Lung (tissue), 16 donors: ENCODE data around the gene BSPH1. TPM values are rescaled to one million over a fixed set of nuclear protein-coding genes. Genes with fewer than 3 reads are reported as not detected.

Experiments used
- ATAC-seq: fragments of 200-7000 bp; cut with Tn5 transposase; one replicate; pipeline ENCODE4 v1.9.1; 2020; ENCODE audit warnings: moderate number of reproducible peaks; ENCODE audit not compliant: insufficient read depth, low FRiP score
- DNase-seq, 3 donors: peaks; one replicate each; pipeline ENCODE4 v3.0.0-alpha.2; 2013 to 2017
- H3K27ac ChIP-seq, 2 donors: one replicate each; pipeline ENCODE4 v1.5.1; 2013; ENCODE audit warnings: mild to moderate bottlenecking in 2 of 2, moderate library complexity in 2 of 2, control low read depth in 1 of 2, inconsistent platforms in 1 of 2, low read depth in 1 of 2, low read length in 1 of 2
- H3K27me3 ChIP-seq, 3 donors: one replicate each; pipeline ENCODE4 v1.5.1; 2013; ENCODE audit warnings: low read length in 2 of 3; ENCODE audit not compliant: control insufficient read depth in 3 of 3, insufficient read depth in 3 of 3
- H3K36me3 ChIP-seq, 4 donors: one replicate each; pipeline ENCODE4 v1.5.1; 2013; ENCODE audit warnings: low read length in 4 of 4, mild to moderate bottlenecking in 1 of 4, moderate library complexity in 1 of 4; ENCODE audit not compliant: control insufficient read depth in 4 of 4, insufficient read depth in 4 of 4
- H3K4me1 ChIP-seq, 5 donors: one replicate each; pipeline ENCODE4 v1.5.1; 2013; ENCODE audit warnings: low read length in 5 of 5, mild to moderate bottlenecking in 2 of 5, moderate library complexity in 1 of 5; ENCODE audit not compliant: control insufficient read depth in 5 of 5, insufficient read depth in 5 of 5
- H3K4me3 ChIP-seq: one replicate; pipeline ENCODE4 v1.5.1; 2013; ENCODE audit warnings: mild to moderate bottlenecking, control low read depth, moderate library complexity
- H3K9ac ChIP-seq, 2 donors: one replicate each; pipeline ENCODE4 v1.5.1; 2013; ENCODE audit warnings: low read length in 2 of 2, control low read depth in 1 of 2; ENCODE audit not compliant: insufficient read depth in 1 of 2
- H3K9me3 ChIP-seq, 4 donors: one replicate each; pipeline ENCODE4 v1.5.1; 2013; ENCODE audit warnings: low read length in 3 of 4, mild to moderate bottlenecking in 1 of 4, moderate library complexity in 1 of 4; ENCODE audit not compliant: control insufficient read depth in 4 of 4, insufficient read depth in 3 of 4
- WGBS, 2 donors: extraction: QIAGEN DNeasy Blood & Tissue Kit; methylation state at CpG; one replicate each; pipeline ENCODE4 v1.1.7; 2013; 5-methylcytosine and 5-hydroxymethylcytosine counted together
- long read RNA-seq, 5 donors: transcript quantifications; one replicate each; lab custom pipeline, GENCODE V29; 2026
- polyA plus RNA-seq, 2 donors: library from polyadenylated mRNA; stranded (reverse); fragments of 200-250 nt; gene quantifications; one replicate each; pipeline ENCODE4 v1.2.1, GENCODE V29; 2013
- total RNA-seq, 2 donors: library from RNA; depleted of rRNA in 1 of 2; stranded (reverse); fragments of >200 nt in 1 of 2; gene quantifications; one replicate each; pipeline ENCODE4 v1.2.1, GENCODE V29; 2014 to 2021
- TF ChIP-seq, protein P1 (sequence below): IDR thresholded peaks from 2 replicates; pipeline ENCODE4 v1.5.1; 2012; ENCODE audit warnings: mild to moderate bottlenecking; ENCODE audit errors: control extremely low read depth, extremely low read depth
- donor health status: control.
- donor health status: control.
- donor health status: Bipolar disorder and iron deficiency.
- donor health status: healthy.
- donor health status: DM: yes; HTN: yes; CAD: no.

The BSPH1 gene, protein sequence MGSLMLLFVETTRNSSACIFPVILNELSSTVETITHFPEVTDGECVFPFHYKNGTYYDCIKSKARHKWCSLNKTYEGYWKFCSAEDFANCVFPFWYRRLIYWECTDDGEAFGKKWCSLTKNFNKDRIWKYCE
- not detected for total RNA-seq
- polyA plus RNA-seq = not detected
- long read RNA-seq, donor 1 = 0 reads
- long read RNA-seq, donor 2 = 0 reads
- long read RNA-seq, donor 3 = 0 reads
- long read RNA-seq, donor 4 = 0 reads
- long read RNA-seq, donor 5 = 0 reads

- peaks cover 0 to 7% (median 0%) of the 10 kb centered on the region in 3 donors for H3K27me3 ChIP-seq
- H3K9me3 ChIP-seq = peaks cover 0 to 4% (median 0%) of the 10 kb centered on the region in 4 donors
- TF ChIP-seq, protein P1, sequence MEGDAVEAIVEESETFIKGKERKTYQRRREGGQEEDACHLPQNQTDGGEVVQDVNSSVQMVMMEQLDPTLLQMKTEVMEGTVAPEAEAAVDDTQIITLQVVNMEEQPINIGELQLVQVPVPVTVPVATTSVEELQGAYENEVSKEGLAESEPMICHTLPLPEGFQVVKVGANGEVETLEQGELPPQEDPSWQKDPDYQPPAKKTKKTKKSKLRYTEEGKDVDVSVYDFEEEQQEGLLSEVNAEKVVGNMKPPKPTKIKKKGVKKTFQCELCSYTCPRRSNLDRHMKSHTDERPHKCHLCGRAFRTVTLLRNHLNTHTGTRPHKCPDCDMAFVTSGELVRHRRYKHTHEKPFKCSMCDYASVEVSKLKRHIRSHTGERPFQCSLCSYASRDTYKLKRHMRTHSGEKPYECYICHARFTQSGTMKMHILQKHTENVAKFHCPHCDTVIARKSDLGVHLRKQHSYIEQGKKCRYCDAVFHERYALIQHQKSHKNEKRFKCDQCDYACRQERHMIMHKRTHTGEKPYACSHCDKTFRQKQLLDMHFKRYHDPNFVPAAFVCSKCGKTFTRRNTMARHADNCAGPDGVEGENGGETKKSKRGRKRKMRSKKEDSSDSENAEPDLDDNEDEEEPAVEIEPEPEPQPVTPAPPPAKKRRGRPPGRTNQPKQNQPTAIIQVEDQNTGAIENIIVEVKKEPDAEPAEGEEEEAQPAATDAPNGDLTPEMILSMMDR = no peak
- no peaks in the 10 kb centered on the region for H3K36me3 ChIP-seq
- H3K4me1 ChIP-seq = no peaks in the 10 kb centered on the region
- no peak within 1 kb of the TSS for H3K9ac ChIP-seq
- no peak for DNase-seq
- no peak for ATAC-seq
- H3K27ac ChIP-seq = no peak within 1 kb of the TSS
- WGBS, 2 donors = 63 to 67% methylated on average over 2 of the region's 2 CpGs
- H3K4me3 ChIP-seq = no peak within 1 kb of the TSS
Observed at GRCh38 chr19:47992070-47992469, at the start of gene BSPH1. Gene BSPH1 (minus strand): TSS chr19:47992170. CDS start chr19:47992081, 89 bp downstream.

GRCh38 chr19:48036765-48037164 lies 44.8 kb upstream of the BSPH1 start:
- TF ChIP-seq, protein P1 = no peak
- 93 to 94% methylated on average over 2 of the region's 2 CpGs for WGBS, 2 donors

GRCh38 chr19:48033604-48034003 lies 41.6 kb upstream of the BSPH1 start:
- Histone ChIP-seq H3K27ac (no peak overlapping the region), H3K4me1 (no peaks in the 10 kb centered on the region), H3K9me3 (peaks cover 0 to 5% (median 2%) of the 10 kb centered on the region in 4 donors), H3K4me3 (no peak overlapping the region), H3K9ac (no peak overlapping the region), H3K27me3 (peaks cover 0 to 3% (median 0%) of the 10 kb centered on the region in 3 donors), H3K36me3 (no peaks in the 10 kb centered on the region)
- no peak for DNase-seq
- no peak for ATAC-seq
- TF ChIP-seq, protein P1 = no peak
- WGBS, 2 donors = 78 to 79% methylated on average over 5 of the region's 5 CpGs

More at GRCh38 chr19:48036765-48037164, 44.8 kb upstream of the BSPH1 start:
- DNase-seq (no peak), ATAC-seq (no peak)
- Histone ChIP-seq H3K27ac (no peak overlapping the region), H3K27me3 (peaks cover 0 to 3% (median 0%) of the 10 kb centered on the region in 3 donors), H3K9me3 (peaks cover 0 to 5% (median 2%) of the 10 kb centered on the region in 4 donors), H3K4me1 (no peaks in the 10 kb centered on the region), H3K36me3 (no peaks in the 10 kb centered on the region), H3K9ac (no peak overlapping the region), H3K4me3 (no peak overlapping the region)
